Measurements from ENCODE around the gene WDR33. TPM values are rescaled to one million over a fixed set of nuclear protein-coding genes. Genes with fewer than 3 reads are reported as not detected.

WDR33 gene
- total RNA-seq, 4 donors from 2014 or later: 25.8 to 35.3 (median 33.3) TPM

DNA sequence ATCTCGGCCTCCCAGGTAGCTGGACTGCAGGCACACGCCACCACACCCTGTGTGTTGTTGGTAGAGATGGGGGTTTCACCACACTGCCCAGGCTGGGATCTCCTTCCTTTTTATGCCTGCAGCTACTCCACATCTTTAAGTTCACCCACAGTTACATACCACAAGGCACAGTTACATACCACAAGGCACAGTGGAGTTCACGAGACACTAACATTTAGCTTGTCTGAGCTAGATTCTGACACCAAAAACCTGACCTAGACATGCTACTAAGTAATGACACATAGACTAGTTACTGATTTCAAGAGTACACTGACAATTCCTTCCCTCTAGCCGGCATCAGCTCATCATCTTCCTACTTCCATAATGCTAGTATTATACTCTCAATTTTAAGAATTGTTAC, 42.7 kb upstream of the WDR33 start:
- TF ChIP-seq EP300 (IDR thresholded peaks at IDR 0.05): no peak
- H3K9me3 ChIP-seq: no peaks in the 10 kb centered on the region
- H3K27ac ChIP-seq (replicated peaks in 1 of 4): no peak overlapping the region
- H3K36me3 ChIP-seq: peaks cover 0 to 41% (median 38%) of the 10 kb centered on the region in 4 donors
- no peak overlapping the region for H3K4me3 ChIP-seq
- WGBS: 98% methylated on average over 4 of the region's 4 CpGs
- H3K27me3 ChIP-seq: peaks cover 0 to 4% (median 0%) of the 10 kb centered on the region in 4 donors
- intact Hi-C loops (cut with DNase I): no loop called here
- DNase-seq (ENCODE audit: extremely low spot score): no peak
- peaks cover 21 to 41% (median 35%) of the 10 kb centered on the region in 4 donors for H3K4me1 ChIP-seq

DNA sequence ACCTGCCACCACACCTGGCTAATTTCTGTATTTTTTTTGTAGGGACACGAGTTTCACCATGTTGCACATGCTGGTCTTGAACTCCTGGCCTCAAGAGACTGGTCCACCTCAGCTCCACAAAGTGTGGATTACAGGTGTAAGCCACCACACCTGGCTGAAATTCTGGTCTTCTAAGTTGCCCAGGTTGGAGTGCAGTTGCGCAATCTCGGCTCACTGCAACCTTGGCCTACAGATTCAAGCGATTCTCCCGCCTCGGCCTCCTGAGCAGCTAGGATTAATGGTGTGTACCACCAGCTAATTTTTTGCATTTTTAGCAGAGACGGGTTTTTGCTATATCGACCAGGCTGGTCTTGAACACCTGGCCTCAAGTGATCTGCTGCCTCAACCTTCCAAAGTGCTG, 41.4 kb upstream of the WDR33 start:
- H3K4me1 ChIP-seq: peaks cover 17 to 34% (median 30%) of the 10 kb centered on the region in 4 donors
- intact Hi-C loops (cut with DNase I): no loop called here
- H3K36me3 ChIP-seq: peaks cover 5 to 53% (median 49%) of the 10 kb centered on the region in 4 donors
- no peak overlapping the region for H3K27ac ChIP-seq (replicated peaks in 1 of 4)
- no peaks in the 10 kb centered on the region for H3K9me3 ChIP-seq
- no peak for DNase-seq (ENCODE audit: extremely low spot score)
- no peak for TF ChIP-seq EP300 (IDR thresholded peaks at IDR 0.05)
- no peak for TF ChIP-seq POLR2AphosphoS5 (IDR thresholded peaks at IDR 0.05)
- no peak for TF ChIP-seq POLR2A (IDR thresholded peaks at IDR 0.05; ENCODE audit: low read depth)
- TF ChIP-seq, protein P1, sequence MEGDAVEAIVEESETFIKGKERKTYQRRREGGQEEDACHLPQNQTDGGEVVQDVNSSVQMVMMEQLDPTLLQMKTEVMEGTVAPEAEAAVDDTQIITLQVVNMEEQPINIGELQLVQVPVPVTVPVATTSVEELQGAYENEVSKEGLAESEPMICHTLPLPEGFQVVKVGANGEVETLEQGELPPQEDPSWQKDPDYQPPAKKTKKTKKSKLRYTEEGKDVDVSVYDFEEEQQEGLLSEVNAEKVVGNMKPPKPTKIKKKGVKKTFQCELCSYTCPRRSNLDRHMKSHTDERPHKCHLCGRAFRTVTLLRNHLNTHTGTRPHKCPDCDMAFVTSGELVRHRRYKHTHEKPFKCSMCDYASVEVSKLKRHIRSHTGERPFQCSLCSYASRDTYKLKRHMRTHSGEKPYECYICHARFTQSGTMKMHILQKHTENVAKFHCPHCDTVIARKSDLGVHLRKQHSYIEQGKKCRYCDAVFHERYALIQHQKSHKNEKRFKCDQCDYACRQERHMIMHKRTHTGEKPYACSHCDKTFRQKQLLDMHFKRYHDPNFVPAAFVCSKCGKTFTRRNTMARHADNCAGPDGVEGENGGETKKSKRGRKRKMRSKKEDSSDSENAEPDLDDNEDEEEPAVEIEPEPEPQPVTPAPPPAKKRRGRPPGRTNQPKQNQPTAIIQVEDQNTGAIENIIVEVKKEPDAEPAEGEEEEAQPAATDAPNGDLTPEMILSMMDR (IDR thresholded peaks at IDR 0.05): no peak
- no peak overlapping the region for H3K4me3 ChIP-seq
- no peaks in the 10 kb centered on the region for H3K27me3 ChIP-seq
- 97% methylated on average over 7 of the region's 8 CpGs for WGBS

DNA sequence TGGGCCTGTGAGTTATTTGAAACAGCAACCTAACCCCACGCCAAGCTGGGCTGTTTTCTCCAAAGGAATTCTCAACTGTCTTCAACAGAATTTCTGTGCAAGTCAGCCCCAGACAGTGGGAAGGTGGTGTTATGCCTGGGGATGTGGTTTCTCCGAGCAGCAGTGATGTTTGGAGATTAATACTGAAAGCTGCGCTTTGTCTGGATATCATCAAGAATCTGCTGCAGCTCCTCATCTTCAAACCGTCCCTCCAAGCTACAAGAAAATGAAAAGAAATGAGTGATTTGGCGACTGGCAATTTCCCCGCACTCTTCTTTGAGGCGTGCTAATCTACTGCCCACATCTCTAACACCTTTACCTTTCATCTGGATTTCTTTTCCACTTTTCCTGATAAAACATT, 37.0 kb upstream of the WDR33 start:
- no peak overlapping the region for H3K4me3 ChIP-seq
- H3K9me3 ChIP-seq: no peaks in the 10 kb centered on the region
- no peaks in the 10 kb centered on the region for H3K27me3 ChIP-seq
- H3K4me1 ChIP-seq: no peaks in the 10 kb centered on the region
- TF ChIP-seq, protein P1 (IDR thresholded peaks at IDR 0.05): no peak
- TF ChIP-seq EP300 (IDR thresholded peaks at IDR 0.05): no peak
- no peak for TF ChIP-seq POLR2AphosphoS5 (IDR thresholded peaks at IDR 0.05)
- TF ChIP-seq POLR2A (IDR thresholded peaks at IDR 0.05; ENCODE audit: low read depth): no peak
- intact Hi-C loops (cut with DNase I): no loop called here
- no peak overlapping the region for H3K27ac ChIP-seq (replicated peaks in 1 of 4)
- DNase-seq (ENCODE audit: extremely low spot score): no peak
- WGBS: 90% methylated on average over 7 of the region's 7 CpGs
- H3K36me3 ChIP-seq: peaks cover 12 to 82% (median 70%) of the 10 kb centered on the region in 4 donors

DNA sequence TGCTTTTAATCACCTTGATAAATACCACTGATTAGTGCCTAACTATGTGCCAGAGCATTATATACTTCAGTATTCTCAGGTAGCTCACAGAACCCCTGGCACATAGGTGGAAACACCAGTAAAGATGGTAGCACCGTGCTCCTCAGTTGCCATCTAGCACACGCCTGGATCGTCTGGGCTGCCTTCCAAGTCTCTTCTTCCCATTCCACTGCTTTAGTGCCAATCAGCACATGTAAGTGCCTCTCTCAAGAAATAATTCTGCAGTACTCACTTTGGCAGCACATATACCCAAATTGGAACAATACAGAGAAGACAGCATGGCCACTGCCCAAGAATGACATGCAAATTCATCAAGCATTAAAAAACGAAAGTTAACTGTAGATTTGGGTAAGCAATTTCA, 34.0 kb upstream of the WDR33 start:
- Histone ChIP-seq H3K27ac (replicated peaks in 1 of 4) (no peak overlapping the region), H3K27me3 (no peaks in the 10 kb centered on the region), H3K4me1 (no peaks in the 10 kb centered on the region), H3K4me3 (no peak overlapping the region), H3K9me3 (no peaks in the 10 kb centered on the region), H3K36me3 (peaks cover 12 to 54% (median 44%) of the 10 kb centered on the region in 4 donors)
- WGBS: 86% methylated on average over 4 of the region's 4 CpGs
- TF ChIP-seq, protein P1 (IDR thresholded peaks at IDR 0.05): no peak
- TF ChIP-seq EP300 (IDR thresholded peaks at IDR 0.05) (no peak), POLR2A (IDR thresholded peaks at IDR 0.05; ENCODE audit: low read depth) (no peak), POLR2AphosphoS5 (IDR thresholded peaks at IDR 0.05) (no peak)
- intact Hi-C loops (cut with DNase I): no loop called here
- DNase-seq (ENCODE audit: extremely low spot score): no peak

DNA sequence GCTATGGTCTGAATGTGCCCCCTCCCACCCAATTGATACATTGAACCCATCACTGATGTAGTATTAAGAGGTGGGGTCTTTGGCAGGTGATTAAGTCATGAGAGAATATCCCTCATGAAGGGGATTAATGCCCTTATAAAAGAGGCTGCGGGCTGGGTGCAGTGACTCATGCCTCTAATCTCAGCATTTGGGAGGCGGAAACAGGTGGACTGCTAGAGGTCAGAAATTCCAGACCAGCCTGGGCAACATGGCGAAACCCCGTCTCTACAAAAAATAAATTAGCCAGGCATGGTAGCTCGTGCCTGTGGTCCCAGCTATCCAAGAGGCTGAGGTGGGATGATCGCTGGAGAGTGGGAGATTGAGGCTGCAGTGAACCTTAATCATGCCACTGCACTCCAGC, 32.7 kb upstream of the WDR33 start:
- Histone ChIP-seq H3K27me3 (no peaks in the 10 kb centered on the region), H3K4me3 (no peak overlapping the region), H3K4me1 (no peaks in the 10 kb centered on the region), H3K36me3 (peaks cover 12 to 41% (median 32%) of the 10 kb centered on the region in 4 donors), H3K27ac (replicated peaks in 1 of 4) (no peak overlapping the region), H3K9me3 (no peaks in the 10 kb centered on the region)
- no peak for DNase-seq (ENCODE audit: extremely low spot score)
- intact Hi-C loops (cut with DNase I): no loop called here
- TF ChIP-seq, protein P1 (IDR thresholded peaks at IDR 0.05): no peak
- no peak for TF ChIP-seq POLR2AphosphoS5 (IDR thresholded peaks at IDR 0.05)
- no peak for TF ChIP-seq EP300 (IDR thresholded peaks at IDR 0.05)
- TF ChIP-seq POLR2A (IDR thresholded peaks at IDR 0.05; ENCODE audit: low read depth): no peak
- WGBS: 89% methylated on average over 6 of the region's 6 CpGs
